Karpas-422 (cell line): ENCODE measurements around the gene CXADR. TPM values are rescaled to one million over a fixed set of nuclear protein-coding genes. Genes with fewer than 3 reads are reported as not detected.

Experiments used
- DNase-seq: peaks from one replicate; pipeline ENCODE4 v3.0.0-alpha.2; 2015
- H2AFZ ChIP-seq: fragments of 200-600 bp; sonication (generic); 2 replicates; pipeline ENCODE4 v1.6.1; 2014; ENCODE audit warnings: antibody characterized with exemption, low read length, mixed read lengths
- H3K27ac ChIP-seq: fragments of 200-600 bp; sonication (generic); 2 replicates; pipeline ENCODE4 v1.5.1; 2014; ENCODE audit warnings: mild to moderate bottlenecking, low read length, moderate library complexity
- H3K27me3 ChIP-seq: fragments of 200-600 bp; sonication (generic); 2 replicates; pipeline ENCODE4 v1.6.1; 2014; ENCODE audit warnings: low read length, mixed read lengths
- H3K36me3 ChIP-seq: fragments of 200-600 bp; sonication (generic); 2 replicates; pipeline ENCODE4 v1.6.1; 2014; ENCODE audit warnings: low read length, mixed read lengths; ENCODE audit not compliant: insufficient read depth
- H3K4me1 ChIP-seq: fragments of 200-600 bp; sonication (generic); 2 replicates; pipeline ENCODE4 v1.6.1; 2014; ENCODE audit warnings: mild to moderate bottlenecking, low read length, mixed read lengths
- H3K4me2 ChIP-seq: fragments of 200-600 bp; sonication (generic); 2 replicates; pipeline ENCODE4 v1.6.1; 2014; ENCODE audit warnings: low read length, low read depth, mild to moderate bottlenecking; ENCODE audit not compliant: poor library complexity, severe bottlenecking
- H3K4me3 ChIP-seq: fragments of 200-600 bp; sonication (generic); 2 replicates; pipeline ENCODE4 v1.5.1; 2014; ENCODE audit warnings: mild to moderate bottlenecking, antibody characterized with exemption, low read length, mixed read lengths
- H3K79me2 ChIP-seq: fragments of 200-600 bp; sonication (generic); 2 replicates; pipeline ENCODE4 v1.6.1; 2014; ENCODE audit warnings: mild to moderate bottlenecking, low read length, mixed read lengths
- H3K9ac ChIP-seq: fragments of 200-600 bp; sonication (generic); 2 replicates; pipeline ENCODE4 v1.6.0; 2014; ENCODE audit warnings: low read length
- H3K9me2 ChIP-seq: fragments of 200-600 bp; sonication (generic), shearing (Covaris generic); replicated peaks from 2 replicates; pipeline ENCODE4 v1.6.0; 2014; ENCODE audit warnings: mild to moderate bottlenecking, low read length, moderate library complexity; ENCODE audit not compliant: insufficient read depth
- H3K9me3 ChIP-seq: fragments of 300-700, 200-600 bp; sonication (generic); 2 replicates; pipeline ENCODE4 v1.6.1; 2014; ENCODE audit warnings: low read length, mixed read lengths
- H4K20me1 ChIP-seq: fragments of 200-600 bp; sonication (generic); 2 replicates; pipeline ENCODE4 v1.6.1; 2014; ENCODE audit warnings: mild to moderate bottlenecking, antibody characterized with exemption, low read length, low read depth; ENCODE audit not compliant: insufficient read depth
- small RNA-seq: library from RNA; depleted of rRNA; stranded (forward); fragments of <200 nt; gene quantifications from one replicate; pipeline ENCODE3, GENCODE V24; 2014
- total RNA-seq: library from RNA; depleted of rRNA; stranded (reverse); fragments of >200 nt; shearing (Covaris generic); gene quantifications from 2 replicates; pipeline ENCODE4 v1.2.3, GENCODE V29; 2014; ENCODE audit warnings: low replicate concordance; rRNA removed

Gene CXADR
- total RNA-seq, 1 experiment from 2014 or later, result not detected

DNA sequence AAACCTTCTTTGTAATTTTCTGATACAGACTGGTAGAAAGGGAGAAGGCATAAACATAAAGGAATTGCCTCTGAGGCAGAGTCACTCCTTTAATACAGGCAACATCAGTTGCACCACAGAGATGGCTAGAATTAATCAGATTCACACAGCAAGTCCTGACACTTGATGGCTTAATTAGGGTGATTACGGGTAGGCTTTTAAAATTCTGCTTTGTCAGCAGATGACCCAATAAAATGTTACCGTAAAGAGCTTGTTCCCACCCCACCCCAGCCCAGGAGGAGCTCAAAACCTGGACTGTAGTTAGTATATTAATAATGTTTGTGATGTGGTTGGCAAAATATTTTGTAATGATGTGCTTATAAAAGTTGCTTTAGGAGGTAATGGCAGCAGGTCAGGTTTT lies 109.2 kb downstream of the CXADR start:
- Histone ChIP-seq H3K36me3 (no peaks in the 10 kb centered on the region), H3K4me1 (no peaks in the 10 kb centered on the region), H3K9me2 (no peaks in the 10 kb centered on the region), H3K4me2 (no peak overlapping the region), H3K9ac (no peak overlapping the region), H2AFZ (no peak overlapping the region), H4K20me1 (no peaks in the 10 kb centered on the region), H3K27ac (no peak overlapping the region), H3K4me3 (no peak overlapping the region), H3K27me3 (no peaks in the 10 kb centered on the region), H3K79me2 (no peaks in the 10 kb centered on the region), H3K9me3 (no peaks in the 10 kb centered on the region)
- no peak for DNase-seq

DNA sequence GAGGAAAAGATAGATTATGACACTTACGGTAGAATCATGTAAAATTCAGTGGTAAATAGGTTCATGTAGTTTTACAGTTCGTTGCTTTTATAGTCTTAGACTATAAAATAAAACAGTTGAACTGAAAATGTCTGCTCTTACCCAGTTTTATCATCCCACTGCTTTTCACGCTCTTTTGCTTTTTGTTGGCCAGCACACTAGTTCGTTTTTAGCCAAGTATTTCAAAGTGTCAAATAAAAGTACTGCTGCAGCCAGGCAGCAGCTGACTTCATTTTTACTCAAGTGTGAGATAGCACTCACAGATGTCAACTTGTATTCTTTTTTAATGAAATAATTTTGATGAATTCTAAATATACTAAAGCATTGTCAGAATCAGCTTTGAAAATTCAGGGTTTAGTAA lies 118.4 kb downstream of the CXADR start:
- H3K36me3 ChIP-seq, result no peaks in the 10 kb centered on the region
- no peaks in the 10 kb centered on the region for H4K20me1 ChIP-seq
- H3K27ac ChIP-seq, result no peak overlapping the region
- H2AFZ ChIP-seq, result no peak overlapping the region
- no peak overlapping the region for H3K4me3 ChIP-seq
- H3K9me3 ChIP-seq, result no peaks in the 10 kb centered on the region
- H3K27me3 ChIP-seq, result no peaks in the 10 kb centered on the region
- no peaks in the 10 kb centered on the region for H3K79me2 ChIP-seq
- no peaks in the 10 kb centered on the region for H3K9me2 ChIP-seq
- no peak for DNase-seq
- H3K4me1 ChIP-seq, result peaks cover 11% of the 10 kb centered on the region
- H3K4me2 ChIP-seq, result no peak overlapping the region
- H3K9ac ChIP-seq, result no peak overlapping the region

DNA sequence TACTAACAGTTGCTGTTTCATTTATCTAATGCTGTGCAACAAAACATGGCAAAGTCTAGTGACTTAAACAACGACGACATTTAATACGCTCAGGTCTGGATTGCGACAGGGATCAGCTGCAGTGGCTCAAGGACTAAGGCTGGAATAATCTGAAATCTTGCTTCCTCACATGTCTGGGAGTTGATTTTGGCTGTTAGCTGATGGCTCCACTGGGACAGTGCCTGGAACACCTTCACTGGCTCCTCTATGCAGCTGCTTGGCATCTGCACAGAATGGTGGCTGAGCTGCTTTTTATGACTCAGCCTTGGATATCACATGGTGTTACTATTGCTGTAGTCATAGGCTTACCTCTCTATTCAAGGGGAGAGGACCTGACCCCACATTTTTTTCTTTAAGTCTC lies 123.9 kb downstream of the CXADR start:
- Histone ChIP-seq H3K36me3 (no peaks in the 10 kb centered on the region), H3K79me2 (no peaks in the 10 kb centered on the region), H3K4me1 (0 out of 2 replicates have a peak, but pooled peaks cover under 1% of the 10 kb centered on the region), H3K4me3 (no peak overlapping the region), H4K20me1 (no peaks in the 10 kb centered on the region), H3K9ac (no peak overlapping the region), H3K27me3 (no peaks in the 10 kb centered on the region), H3K27ac (no peak overlapping the region), H3K4me2 (no peak overlapping the region), H2AFZ (no peak overlapping the region), H3K9me3 (no peaks in the 10 kb centered on the region), H3K9me2 (no peaks in the 10 kb centered on the region)
- no peak for DNase-seq

DNA sequence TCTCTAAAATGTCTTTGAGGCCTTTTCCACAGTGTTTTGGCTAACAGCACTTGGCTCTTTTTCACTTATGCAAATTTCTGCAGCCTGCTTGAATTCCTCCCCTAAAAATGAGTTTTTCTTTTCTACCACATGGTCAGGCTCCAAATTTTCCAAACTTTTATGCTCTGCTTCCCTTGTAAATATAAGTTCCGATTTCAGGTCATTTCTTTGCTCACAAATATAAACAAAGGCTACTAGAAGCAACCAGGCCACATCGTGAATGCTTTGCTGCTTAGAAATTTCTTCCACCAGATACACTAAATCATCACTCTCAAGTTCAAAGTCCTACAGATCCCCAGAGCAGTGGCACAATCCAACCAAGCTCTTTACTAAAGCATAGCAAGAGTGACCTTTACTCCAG lies 128.0 kb downstream of the CXADR start:
- Histone ChIP-seq H2AFZ (no peak overlapping the region), H3K4me1 (no peaks in the 10 kb centered on the region), H3K4me2 (no peak overlapping the region), H3K27ac (no peak overlapping the region), H3K27me3 (no peaks in the 10 kb centered on the region), H3K79me2 (no peaks in the 10 kb centered on the region), H3K4me3 (no peak overlapping the region), H3K9me3 (no peaks in the 10 kb centered on the region), H3K36me3 (no peaks in the 10 kb centered on the region), H3K9me2 (no peaks in the 10 kb centered on the region), H3K9ac (no peak overlapping the region), H4K20me1 (no peaks in the 10 kb centered on the region)
- DNase-seq, result no peak

Small RNA genes lying within 50 kb of the gene (small RNA-seq; reads per million reads assigned to genes)
- not detected for gene RF00019
- not detected for gene RN7SL163P
- not detected for gene RPL39P40

Other genes with a start within 250 kb of the CXADR start
- 13.6 and 13.7 TPM in 2 replicates for gene BTG3, start 99.9 kb downstream of the CXADR start, total RNA-seq